Epithelial cell of esophagus (primary cell): ENCODE measurements around the gene DCAF10.
"Not testable (repeated sequence)": the region's sequence is repeated elsewhere in the genome, so short reads cannot be mapped to it uniquely, and the experiment has no call there.

ENCODE experiments used
- DNase-seq: peaks from one replicate; pipeline ENCODE4 v3.0.0; 2010; ENCODE audit warnings: low read depth
- H3K4me3 ChIP-seq: 2 replicates; pipeline ENCODE4 v1.5.1; 2011; ENCODE audit warnings: mild to moderate bottlenecking, low read length, control low read depth
- TF ChIP-seq, protein P1 (sequence below): IDR thresholded peaks from 2 replicates; pipeline ENCODE4 v1.5.1; 2011; ENCODE audit warnings: low read depth, mild to moderate bottlenecking, low read length, control low read depth, inconsistent platforms; ENCODE audit not compliant: insufficient read depth; ENCODE audit errors: missing control alignments

Gene DCAF10

DNA sequence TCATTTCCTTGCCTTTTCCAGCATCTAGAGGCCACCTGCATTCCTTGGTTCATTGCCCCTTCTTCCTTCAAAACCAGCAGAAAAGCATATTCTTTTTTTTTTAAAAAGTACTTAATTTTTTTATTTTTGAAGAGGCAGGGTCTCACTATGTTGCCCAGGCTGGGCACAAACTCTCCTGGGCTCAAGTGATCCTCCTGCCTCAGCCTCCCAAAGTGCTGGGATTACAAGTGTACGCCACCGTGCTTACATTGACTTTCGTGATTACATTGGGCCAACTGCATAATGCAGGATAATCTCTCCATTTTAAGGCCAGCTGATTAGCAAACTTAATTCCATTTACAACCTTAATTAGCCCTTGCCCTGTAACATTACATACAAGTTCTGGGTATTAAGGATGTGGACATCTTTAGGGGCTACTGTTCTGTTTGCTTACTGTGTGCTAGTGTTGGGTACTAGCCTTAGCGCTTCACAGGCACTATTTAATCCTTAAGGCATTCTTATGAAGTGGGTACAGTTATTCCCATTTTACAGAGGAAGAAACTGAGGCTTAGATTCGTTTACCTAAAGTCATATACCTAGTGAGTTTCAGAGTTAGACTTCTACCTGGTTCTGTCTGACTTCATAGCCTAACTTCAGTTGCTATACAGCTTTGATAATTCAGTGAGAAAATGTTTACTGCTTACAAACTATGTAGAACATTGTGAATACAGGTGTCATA, 69.6 kb downstream of the DCAF10 start:
- TF ChIP-seq, protein P1, sequence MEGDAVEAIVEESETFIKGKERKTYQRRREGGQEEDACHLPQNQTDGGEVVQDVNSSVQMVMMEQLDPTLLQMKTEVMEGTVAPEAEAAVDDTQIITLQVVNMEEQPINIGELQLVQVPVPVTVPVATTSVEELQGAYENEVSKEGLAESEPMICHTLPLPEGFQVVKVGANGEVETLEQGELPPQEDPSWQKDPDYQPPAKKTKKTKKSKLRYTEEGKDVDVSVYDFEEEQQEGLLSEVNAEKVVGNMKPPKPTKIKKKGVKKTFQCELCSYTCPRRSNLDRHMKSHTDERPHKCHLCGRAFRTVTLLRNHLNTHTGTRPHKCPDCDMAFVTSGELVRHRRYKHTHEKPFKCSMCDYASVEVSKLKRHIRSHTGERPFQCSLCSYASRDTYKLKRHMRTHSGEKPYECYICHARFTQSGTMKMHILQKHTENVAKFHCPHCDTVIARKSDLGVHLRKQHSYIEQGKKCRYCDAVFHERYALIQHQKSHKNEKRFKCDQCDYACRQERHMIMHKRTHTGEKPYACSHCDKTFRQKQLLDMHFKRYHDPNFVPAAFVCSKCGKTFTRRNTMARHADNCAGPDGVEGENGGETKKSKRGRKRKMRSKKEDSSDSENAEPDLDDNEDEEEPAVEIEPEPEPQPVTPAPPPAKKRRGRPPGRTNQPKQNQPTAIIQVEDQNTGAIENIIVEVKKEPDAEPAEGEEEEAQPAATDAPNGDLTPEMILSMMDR: no peak
- no peak overlapping the region for H3K4me3 ChIP-seq
- DNase-seq: no peak

DNA sequence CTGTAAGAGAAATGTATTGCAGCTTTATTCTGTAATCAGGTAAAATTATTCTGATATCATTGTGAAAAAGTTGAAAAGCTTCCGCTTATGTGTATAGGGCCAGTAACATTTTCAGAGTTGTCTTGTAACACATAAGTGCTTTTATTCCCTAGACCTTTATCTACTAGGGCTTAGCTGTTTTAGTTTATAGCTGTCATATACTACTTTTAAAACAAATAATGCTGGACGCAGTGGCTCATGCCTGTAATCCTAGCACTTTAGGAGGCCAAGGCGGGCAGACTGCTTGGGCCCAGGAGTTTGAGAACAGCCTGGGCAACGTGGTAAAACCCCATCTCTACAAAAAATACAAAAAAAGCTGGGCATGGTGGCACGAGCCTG, 70.2 kb downstream of the DCAF10 start:
- H3K4me3 ChIP-seq: no peak overlapping the region
- TF ChIP-seq, protein P1: no peak
- DNase-seq: no peak

DNA sequence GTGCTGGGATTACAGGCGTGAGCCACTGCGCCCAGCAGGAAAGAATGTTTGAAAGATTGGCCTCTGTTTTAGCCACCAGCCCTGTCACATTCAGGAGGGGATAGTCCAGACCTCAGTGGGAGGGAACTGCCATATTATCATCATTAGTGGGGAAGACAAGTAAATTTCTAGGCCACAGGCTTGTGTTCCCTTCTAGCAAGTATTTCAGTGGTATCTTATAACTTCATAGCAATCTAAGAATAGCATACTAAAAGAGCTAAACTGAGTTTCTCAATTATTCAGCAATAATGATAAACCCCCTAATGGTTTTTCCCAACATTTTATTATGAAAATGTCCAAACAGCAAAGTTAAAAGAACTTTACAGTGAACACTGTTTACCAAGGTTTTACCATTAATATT, 73.4 kb downstream of the DCAF10 start:
- no peak overlapping the region for H3K4me3 ChIP-seq
- TF ChIP-seq, protein P1: no peak
- no peak for DNase-seq

DNA sequence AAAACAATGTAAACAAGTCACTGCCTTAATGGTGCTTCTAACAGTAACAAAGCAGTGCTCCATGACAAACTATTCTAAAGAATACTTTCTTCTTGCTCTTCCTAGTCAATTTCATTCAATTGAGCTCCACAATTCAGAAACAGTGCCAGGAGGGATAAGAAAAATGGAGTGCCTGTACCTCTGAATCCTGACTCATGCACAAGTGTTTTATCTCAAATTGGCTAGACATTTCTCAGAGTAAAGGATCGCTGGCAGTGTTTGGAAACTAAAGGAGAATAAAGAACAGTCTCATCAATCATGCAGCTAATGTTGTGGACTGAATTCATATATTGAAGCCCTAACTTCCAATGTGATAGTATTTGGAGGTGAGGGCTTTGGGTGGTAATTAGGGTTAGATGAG, 75.8 kb downstream of the DCAF10 start:
- H3K4me3 ChIP-seq: no peak overlapping the region
- TF ChIP-seq, protein P1: no peak
- no peak for DNase-seq

DNA sequence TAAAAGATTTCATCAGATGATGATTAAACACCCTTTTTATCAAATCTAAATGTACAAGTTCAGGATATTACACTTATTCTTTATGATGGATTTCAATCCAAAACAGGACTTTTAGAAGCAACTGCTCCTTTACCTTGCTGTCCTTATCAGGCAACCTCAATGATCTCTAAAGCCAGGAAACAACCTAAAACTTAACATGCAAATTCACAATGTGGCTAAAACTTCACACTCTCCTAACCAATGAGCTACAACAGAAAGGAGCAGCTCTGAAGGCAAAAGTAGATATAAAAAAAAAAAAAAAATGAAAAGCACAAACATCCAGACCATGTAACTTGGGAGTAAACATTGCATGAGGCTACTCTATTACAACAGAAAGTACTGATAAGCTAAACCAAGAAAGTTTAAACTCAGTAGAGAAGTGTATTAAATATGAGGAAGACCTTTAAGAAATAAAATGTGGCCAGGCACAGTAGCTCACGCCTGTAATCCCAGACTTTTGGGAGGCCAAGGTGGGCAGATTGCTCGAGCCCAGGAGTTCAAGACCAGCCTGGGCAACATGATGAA, 80.4 kb downstream of the DCAF10 start:
- no peak for DNase-seq
- no peak overlapping the region for H3K4me3 ChIP-seq
- TF ChIP-seq, protein P1: no peak

DNA sequence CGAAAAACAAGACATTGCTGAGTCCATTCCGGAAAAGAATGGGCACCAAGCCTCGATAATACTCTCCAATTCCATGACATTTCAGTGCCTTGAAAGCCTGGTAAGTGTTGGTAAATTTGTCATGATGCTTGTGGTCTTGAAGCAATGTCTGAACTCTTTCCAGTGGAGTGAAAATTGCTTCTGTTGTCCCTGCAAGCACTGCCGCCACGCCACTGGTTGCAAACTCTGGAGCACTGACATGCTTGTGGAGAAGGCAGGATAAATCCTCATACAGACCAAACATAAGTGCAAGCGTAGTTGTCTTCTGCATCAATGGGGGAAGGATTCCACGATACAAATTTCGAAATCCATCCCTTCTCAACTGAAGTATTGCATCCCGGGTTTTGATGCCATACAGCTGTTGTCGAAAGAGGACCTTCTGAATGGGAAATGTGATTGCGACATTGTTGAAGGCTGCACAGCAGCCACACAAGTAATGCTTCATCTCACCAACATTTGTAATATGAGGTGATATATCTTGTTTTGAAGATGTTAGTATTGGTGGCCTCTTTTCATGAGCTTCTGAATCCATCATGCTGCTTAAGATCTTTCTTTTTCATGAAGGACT, 87.5 kb downstream of the DCAF10 start:
- not testable (repeated sequence) for H3K4me3 ChIP-seq, DNase-seq

DNA sequence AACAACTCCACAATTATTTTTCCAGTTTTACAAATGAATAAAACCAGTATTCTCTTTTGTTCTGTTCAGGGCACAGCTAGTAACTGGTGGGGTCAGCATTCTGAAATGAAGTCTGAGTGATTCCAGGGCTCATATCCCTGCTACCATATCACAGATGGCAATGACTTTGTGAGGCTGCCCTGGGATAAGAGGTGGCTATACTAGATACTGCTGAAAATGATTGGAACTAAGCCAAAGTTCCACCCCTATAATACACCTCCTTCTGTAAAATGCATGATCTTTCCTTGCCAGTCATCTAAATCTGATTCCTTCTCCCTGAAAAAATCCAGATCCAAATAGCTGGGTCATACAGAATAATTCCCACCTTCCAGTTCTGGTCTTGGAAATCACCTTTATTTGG, 88.9 kb downstream of the DCAF10 start:
- TF ChIP-seq, protein P1: no peak
- DNase-seq: no peak
- H3K4me3 ChIP-seq: no peak overlapping the region

DNA sequence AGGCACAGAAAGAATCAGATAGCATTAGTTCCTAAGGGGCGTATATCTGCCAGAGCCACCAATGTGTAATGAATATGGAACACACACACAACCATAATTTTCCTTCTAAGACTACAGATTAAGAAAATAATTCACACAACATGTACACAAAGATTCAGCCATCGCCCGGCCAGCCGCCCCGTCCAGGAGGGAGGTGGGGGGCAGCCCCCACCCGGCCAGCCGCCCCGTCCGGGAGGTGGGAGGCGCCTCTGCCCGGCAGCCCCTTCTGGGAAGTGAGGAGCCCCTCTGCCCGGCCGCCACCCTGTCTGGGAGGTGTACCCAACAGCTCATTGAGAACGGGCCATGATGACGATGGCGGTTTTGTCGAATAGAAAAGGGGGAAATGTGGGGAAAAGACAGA, 90.4 kb downstream of the DCAF10 start:
- not testable (repeated sequence) for H3K4me3 ChIP-seq, DNase-seq
